ENCODE measurements around the gene ABCA2. TPM values are rescaled to one million over a fixed set of nuclear protein-coding genes. Genes with fewer than 3 reads are reported as not detected.
A peak's percentile ranks its signal among the peaks of the same experiment; 100 is the strongest.

Gene ABCA2
- total RNA-seq, 4 donors from 2014 or later = 136 to 291 (median 196) TPM

DNA sequence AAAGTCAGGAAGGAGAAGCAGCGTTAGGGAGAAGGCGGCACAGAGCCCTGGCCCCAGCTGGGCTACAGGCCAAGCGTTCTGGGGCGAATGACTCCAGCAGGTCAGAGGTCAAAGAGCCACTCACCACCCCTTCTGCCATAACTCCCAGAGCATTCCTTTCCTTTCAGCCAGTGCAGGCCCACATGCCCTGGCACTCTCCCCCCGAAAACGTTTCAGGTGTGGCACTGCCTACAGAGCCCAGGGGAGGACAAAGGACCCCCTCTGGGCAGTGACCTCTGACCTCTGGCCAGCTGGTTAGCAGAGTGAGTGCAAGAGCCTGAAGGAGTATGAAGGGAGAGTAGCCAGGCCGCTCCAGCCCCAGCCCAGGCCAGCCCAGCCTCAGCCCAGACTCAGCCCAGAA, 4.9 kb downstream of the ABCA2 start:
- Histone ChIP-seq H3K27me3 (no peaks in the 10 kb centered on the region), H3K4me1 (peaks cover 0 to 60% (median 46%) of the 10 kb centered on the region in 4 donors), H3K9me3 (no peaks in the 10 kb centered on the region), H3K36me3 (peaks cover 0 to 44% (median 0%) of the 10 kb centered on the region in 3 donors), H3K27ac (peak overlapping the region; percentile 43 to 97 (median 87)), H3K4me3 (peak overlapping the region in 1 of 4 donors; percentile 18)
- 34 to 59% methylated on average over 4 to 6 of the region's 7 CpGs for WGBS, 2 donors
- DNase-seq (ENCODE audit: low spot score in 2 of 2) = no peak
- TF ChIP-seq, protein P1, sequence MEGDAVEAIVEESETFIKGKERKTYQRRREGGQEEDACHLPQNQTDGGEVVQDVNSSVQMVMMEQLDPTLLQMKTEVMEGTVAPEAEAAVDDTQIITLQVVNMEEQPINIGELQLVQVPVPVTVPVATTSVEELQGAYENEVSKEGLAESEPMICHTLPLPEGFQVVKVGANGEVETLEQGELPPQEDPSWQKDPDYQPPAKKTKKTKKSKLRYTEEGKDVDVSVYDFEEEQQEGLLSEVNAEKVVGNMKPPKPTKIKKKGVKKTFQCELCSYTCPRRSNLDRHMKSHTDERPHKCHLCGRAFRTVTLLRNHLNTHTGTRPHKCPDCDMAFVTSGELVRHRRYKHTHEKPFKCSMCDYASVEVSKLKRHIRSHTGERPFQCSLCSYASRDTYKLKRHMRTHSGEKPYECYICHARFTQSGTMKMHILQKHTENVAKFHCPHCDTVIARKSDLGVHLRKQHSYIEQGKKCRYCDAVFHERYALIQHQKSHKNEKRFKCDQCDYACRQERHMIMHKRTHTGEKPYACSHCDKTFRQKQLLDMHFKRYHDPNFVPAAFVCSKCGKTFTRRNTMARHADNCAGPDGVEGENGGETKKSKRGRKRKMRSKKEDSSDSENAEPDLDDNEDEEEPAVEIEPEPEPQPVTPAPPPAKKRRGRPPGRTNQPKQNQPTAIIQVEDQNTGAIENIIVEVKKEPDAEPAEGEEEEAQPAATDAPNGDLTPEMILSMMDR (IDR thresholded peaks at IDR 0.05) = no peak
- TF ChIP-seq POLR2A (IDR thresholded peaks at IDR 0.05) (no peak), EP300 (IDR thresholded peaks at IDR 0.05) (peak in 1 of 2 donors; percentile 69)

DNA sequence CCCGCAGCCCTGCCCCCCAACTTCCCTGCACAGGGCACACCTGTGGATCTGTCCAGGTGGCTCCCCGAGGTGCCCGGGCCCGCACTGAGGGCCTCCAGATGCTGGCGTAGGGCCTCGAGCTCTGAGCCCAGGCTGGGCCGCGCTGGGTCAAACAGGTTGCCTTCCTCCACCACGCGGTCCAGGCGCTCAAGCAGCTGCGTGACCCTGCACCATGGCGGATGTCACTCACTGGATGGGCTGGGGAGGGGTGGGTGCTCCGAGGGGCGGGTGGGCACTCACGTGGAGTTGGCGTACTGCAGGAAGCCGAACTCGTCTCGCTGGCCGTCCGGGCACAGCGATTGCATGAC, 5.4 kb downstream of the ABCA2 start:
- Histone ChIP-seq H3K4me1 (peaks cover 0 to 60% (median 46%) of the 10 kb centered on the region in 4 donors), H3K9me3 (no peaks in the 10 kb centered on the region), H3K36me3 (peaks cover 0 to 49% (median 2%) of the 10 kb centered on the region in 3 donors), H3K4me3 (peak overlapping the region in 1 of 4 donors; percentile 2), H3K27ac (peak overlapping the region; percentile 43 to 97 (median 87)), H3K27me3 (no peaks in the 10 kb centered on the region)
- WGBS, 2 donors = 52 to 69% methylated on average over 6 to 23 of the region's 23 CpGs
- no peak for DNase-seq (ENCODE audit: low spot score in 2 of 2)
- TF ChIP-seq EP300 (IDR thresholded peaks at IDR 0.05) (no peak), POLR2A (IDR thresholded peaks at IDR 0.05) (no peak)
- TF ChIP-seq, protein P1 (IDR thresholded peaks at IDR 0.05) = no peak

DNA sequence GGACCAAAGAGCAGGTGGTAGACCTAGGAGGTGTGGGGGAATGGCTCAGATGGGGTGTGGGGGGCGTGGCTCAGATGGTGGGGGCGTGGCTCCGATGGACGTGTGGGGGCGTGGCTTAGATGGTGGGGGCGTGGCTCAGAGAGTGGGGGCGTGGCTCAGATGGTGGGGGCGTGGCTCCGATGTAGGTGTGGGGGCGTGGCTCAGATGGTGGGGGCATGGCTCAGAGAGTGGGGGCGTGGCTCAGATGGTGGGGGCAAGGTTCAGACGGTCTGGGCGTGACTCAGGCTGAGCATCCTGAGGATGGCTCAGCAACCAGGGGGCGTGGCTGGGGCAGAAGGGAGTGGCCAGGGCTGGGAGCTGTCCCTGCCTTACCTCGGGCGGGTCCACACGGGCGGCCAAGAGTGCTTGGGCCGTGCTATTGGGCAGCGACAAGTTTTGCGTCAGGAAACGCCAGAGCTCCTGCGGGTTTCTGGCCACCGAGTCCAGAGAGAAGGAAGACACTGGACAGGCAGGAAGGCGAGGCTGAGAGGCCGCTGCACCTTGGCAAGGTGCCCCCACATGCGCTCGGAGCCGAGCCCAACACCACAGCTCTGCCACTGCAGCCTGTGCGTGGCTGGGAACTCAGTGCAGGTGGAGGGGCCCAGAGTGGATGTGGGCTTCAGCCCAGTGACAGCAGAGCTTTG, 5.9 kb downstream of the ABCA2 start:
- Histone ChIP-seq H3K27me3 (no peaks in the 10 kb centered on the region), H3K4me3 (peak overlapping the region in 1 of 4 donors; percentile 2), H3K27ac (peak overlapping the region; percentile 43 to 97 (median 87)), H3K36me3 (peaks cover 0 to 54% (median 4%) of the 10 kb centered on the region in 3 donors), H3K9me3 (no peaks in the 10 kb centered on the region), H3K4me1 (peaks cover 0 to 55% (median 41%) of the 10 kb centered on the region in 4 donors)
- TF ChIP-seq, protein P1 (IDR thresholded peaks at IDR 0.05) = no peak
- TF ChIP-seq EP300 (IDR thresholded peaks at IDR 0.05) = no peak
- DNase-seq (ENCODE audit: low spot score in 2 of 2) = no peak
- WGBS, 2 donors = 44 to 51% methylated on average over 23 to 24 of the region's 30 CpGs

DNA sequence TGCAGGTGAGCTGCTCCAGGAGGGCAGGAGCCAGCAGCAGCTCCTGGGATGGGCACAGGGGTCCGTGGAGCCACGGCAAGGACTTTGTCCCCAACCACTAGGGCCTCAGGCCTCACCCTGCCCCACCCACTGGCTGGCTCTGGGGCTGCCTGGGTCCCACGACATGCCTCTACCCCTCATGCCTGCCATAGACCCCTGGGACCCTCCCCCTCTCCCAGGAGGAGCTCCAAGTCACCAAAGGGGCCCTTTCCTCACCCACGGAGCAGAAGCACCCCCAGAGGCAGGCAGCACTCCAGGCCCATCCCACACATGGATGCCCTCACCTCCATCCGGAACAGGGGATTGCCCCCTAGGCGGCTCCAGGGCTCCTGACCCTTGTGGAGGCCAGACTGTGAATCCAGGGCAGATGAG, 6.5 kb downstream of the ABCA2 start:
- Histone ChIP-seq H3K36me3 (peaks cover 0 to 60% (median 4%) of the 10 kb centered on the region in 3 donors), H3K4me3 (no peak overlapping the region)
- 78% methylated on average over 6 of the region's 6 CpGs; no CpG with 5 or more reads in 1 of the 2 donors for WGBS, 2 donors

More for the DNA sequence above, 6.5 kb downstream of the ABCA2 start:
- H3K27ac ChIP-seq = peak overlapping the region in 2 of 4 donors; percentile 11 to 56
- H3K27me3 ChIP-seq = no peaks in the 10 kb centered on the region
- peaks cover 0 to 49% (median 36%) of the 10 kb centered on the region in 4 donors for H3K4me1 ChIP-seq
- H3K9me3 ChIP-seq = no peaks in the 10 kb centered on the region
- no peak for DNase-seq (ENCODE audit: low spot score in 2 of 2)
- TF ChIP-seq, protein P1 (IDR thresholded peaks at IDR 0.05) = no peak
- no peak for TF ChIP-seq POLR2A (IDR thresholded peaks at IDR 0.05)
- TF ChIP-seq EP300 (IDR thresholded peaks at IDR 0.05) = no peak
